Parathyroid adenoma (tissue), 2 donors: ENCODE measurements around the gene FNDC3B.
A peak's percentile ranks its signal among the peaks of the same experiment; 100 is the strongest.

Experiments used
- H2AFZ ChIP-seq: fragments of 300-600 bp; sonication (generic); one replicate; pipeline ENCODE4 v1.7.0; 2017; ENCODE audit warnings: antibody characterized with exemption, mild to moderate bottlenecking
- H3K27ac ChIP-seq: fragments of 300-600 bp; sonication (generic); one replicate; pipeline ENCODE4 v1.7.0; 2017
- H3K27me3 ChIP-seq: fragments of 300-600 bp; sonication (generic); one replicate; pipeline ENCODE4 v1.7.0; 2017; ENCODE audit warnings: low read length; ENCODE audit not compliant: control insufficient read depth, insufficient read depth
- H3K36me3 ChIP-seq: fragments of 300-600 bp; sonication (generic); one replicate; pipeline ENCODE4 v1.7.0; 2017; ENCODE audit warnings: low read length; ENCODE audit not compliant: control insufficient read depth, insufficient read depth
- H3K4me1 ChIP-seq: fragments of 300-600 bp; sonication (generic); one replicate; pipeline ENCODE4 v1.7.0; 2017; ENCODE audit warnings: control low read depth
- H3K4me2 ChIP-seq: fragments of 300-600 bp; sonication (generic); one replicate; pipeline ENCODE4 v1.7.0; 2017; ENCODE audit warnings: low read length
- H3K4me3 ChIP-seq: fragments of 300-600 bp; sonication (generic); one replicate; pipeline ENCODE4 v1.7.0; 2017; ENCODE audit warnings: low read depth, low read length
- H3K79me2 ChIP-seq: fragments of 300-600 bp; sonication (generic); one replicate; pipeline ENCODE4 v1.7.0; 2017; ENCODE audit warnings: control low read depth
- H3K9ac ChIP-seq: fragments of 300-600 bp; sonication (generic); one replicate; pipeline ENCODE4 v1.7.0; 2017; ENCODE audit warnings: mild to moderate bottlenecking
- H3K9me3 ChIP-seq: fragments of 300-600 bp; sonication (generic); one replicate; pipeline ENCODE4 v1.7.0; 2017; ENCODE audit warnings: low read length; ENCODE audit not compliant: control insufficient read depth
- CTCF ChIP-seq: fragments of 300-600 bp; sonication (generic); IDR thresholded peaks from one replicate; pipeline ENCODE4 v1.7.0; 2017; ENCODE audit warnings: antibody characterized with exemption, mild to moderate bottlenecking
- donor health status: primary hyperparathyroidism.

The FNDC3B gene

DNA sequence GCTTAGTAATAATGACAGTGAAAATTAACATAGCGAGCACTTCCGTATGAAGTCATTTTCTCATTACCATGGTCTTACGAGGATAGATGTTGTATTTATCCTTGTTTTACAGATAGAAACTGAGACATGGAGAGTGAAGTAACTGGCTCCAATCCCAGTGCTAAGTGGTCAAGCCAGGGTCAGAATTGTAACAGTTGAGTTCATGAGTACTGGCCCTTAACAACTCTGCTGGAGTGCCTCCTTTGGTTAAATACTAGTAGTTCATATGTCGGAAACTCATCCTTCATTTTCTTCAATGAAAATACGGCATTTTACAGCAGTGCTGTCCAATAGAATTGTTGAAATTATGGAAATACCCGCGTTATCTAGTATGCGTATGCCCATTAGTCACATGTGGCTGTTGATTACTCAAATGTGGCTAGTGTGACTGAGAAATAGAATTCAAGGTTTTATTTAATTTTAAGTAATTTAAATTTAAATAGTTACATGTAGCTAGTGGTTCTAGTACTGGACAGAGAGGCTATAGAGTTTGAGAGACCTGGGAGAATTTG lies 32.5 kb downstream of the FNDC3B start:
- Histone ChIP-seq H3K27me3 (no peaks in the 10 kb centered on the region), H3K27ac (no peak overlapping the region), H3K4me1 (peaks cover 4% of the 10 kb centered on the region)

DNA sequence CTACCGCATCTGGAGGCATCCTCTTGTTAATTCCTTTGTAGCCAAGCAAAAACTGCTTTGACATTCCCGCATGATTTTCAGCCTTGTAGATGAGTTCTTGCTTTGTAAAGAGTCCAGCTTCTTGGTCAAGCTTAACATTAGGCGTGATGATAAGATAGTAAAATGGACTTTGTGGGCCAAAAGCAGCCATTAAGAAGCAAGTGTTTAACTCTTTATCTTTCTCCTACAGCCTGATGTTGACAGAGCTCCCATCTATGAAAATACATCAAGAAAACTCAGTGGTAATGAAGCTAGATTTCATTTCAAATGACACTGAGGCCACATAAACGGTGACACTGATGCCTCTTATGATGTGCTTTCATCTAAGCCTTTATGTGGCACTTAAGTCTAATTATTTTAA lies 33.2 kb downstream of the FNDC3B start:
- Histone ChIP-seq H3K27ac (no peak overlapping the region), H3K79me2 (peaks cover 25% of the 10 kb centered on the region), H3K4me1 (peaks cover 4% of the 10 kb centered on the region)

More for the DNA sequence above, 32.5 kb downstream of the FNDC3B start:
- Histone ChIP-seq H2AFZ (no peak overlapping the region), H3K36me3 (no peaks in the 10 kb centered on the region), H3K9me3 (no peaks in the 10 kb centered on the region), H3K9ac (no peak overlapping the region), H3K4me3 (no peak overlapping the region), H3K79me2 (peaks cover 21% of the 10 kb centered on the region), H3K4me2 (no peak overlapping the region)
- no peak for TF ChIP-seq CTCF

GRCh38 chr3:172073262-172073915 lies 34.0 kb downstream of the FNDC3B start:
- H3K27ac ChIP-seq = no peak overlapping the region
- H3K9me3 ChIP-seq = no peaks in the 10 kb centered on the region
- H3K27me3 ChIP-seq = no peaks in the 10 kb centered on the region
- H3K36me3 ChIP-seq = no peaks in the 10 kb centered on the region
- peaks cover 29% of the 10 kb centered on the region for H3K79me2 ChIP-seq
- no peak overlapping the region for H3K9ac ChIP-seq
- H2AFZ ChIP-seq = no peak overlapping the region
- H3K4me2 ChIP-seq = no peak overlapping the region
- H3K4me3 ChIP-seq = no peak overlapping the region
- TF ChIP-seq CTCF = no peak
- H3K4me1 ChIP-seq = peaks cover 4% of the 10 kb centered on the region

More for the DNA sequence above, 33.2 kb downstream of the FNDC3B start:
- H3K4me3 ChIP-seq = no peak overlapping the region
- no peaks in the 10 kb centered on the region for H3K9me3 ChIP-seq
- no peak for TF ChIP-seq CTCF
- no peaks in the 10 kb centered on the region for H3K36me3 ChIP-seq
- H2AFZ ChIP-seq = no peak overlapping the region
- peak overlapping the region; percentile 47 for H3K4me2 ChIP-seq
- no peaks in the 10 kb centered on the region for H3K27me3 ChIP-seq
- no peak overlapping the region for H3K9ac ChIP-seq

DNA sequence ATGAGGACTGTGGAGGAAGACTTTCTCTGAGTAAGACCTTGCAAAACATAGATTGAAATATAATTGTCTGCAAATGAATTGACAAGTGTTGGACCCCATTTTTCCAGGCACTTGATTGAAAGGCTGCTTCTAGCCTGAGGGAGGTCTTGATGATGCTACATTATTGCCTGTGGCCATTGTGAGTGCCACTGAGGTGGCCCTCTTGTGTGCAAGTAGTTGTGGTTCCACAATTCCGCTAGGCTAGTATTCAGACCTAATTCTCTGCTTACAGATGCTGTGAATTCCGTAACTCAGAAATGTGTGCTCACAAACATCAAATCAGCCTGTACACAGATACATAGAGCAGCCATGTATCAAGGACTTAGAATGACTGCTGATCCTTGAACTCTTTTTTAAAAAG lies 34.7 kb downstream of the FNDC3B start:
- no peak overlapping the region for H2AFZ ChIP-seq
- peaks cover 34% of the 10 kb centered on the region for H3K79me2 ChIP-seq
- H3K36me3 ChIP-seq = no peaks in the 10 kb centered on the region
- no peak overlapping the region for H3K4me2 ChIP-seq
- no peak for TF ChIP-seq CTCF
- no peaks in the 10 kb centered on the region for H3K27me3 ChIP-seq
- H3K4me1 ChIP-seq = peaks cover 1% of the 10 kb centered on the region
- no peak overlapping the region for H3K9ac ChIP-seq
- no peak overlapping the region for H3K4me3 ChIP-seq
- H3K9me3 ChIP-seq = no peaks in the 10 kb centered on the region
- H3K27ac ChIP-seq = no peak overlapping the region

GRCh38 chr3:172074586-172074985 lies 35.2 kb downstream of the FNDC3B start:
- H3K4me1 ChIP-seq = no peaks in the 10 kb centered on the region

More at GRCh38 chr3:172074586-172074985, 35.2 kb downstream of the FNDC3B start:
- Histone ChIP-seq H3K36me3 (no peaks in the 10 kb centered on the region), H3K4me3 (no peak overlapping the region), H3K79me2 (peaks cover 37% of the 10 kb centered on the region), H3K9ac (no peak overlapping the region), H2AFZ (no peak overlapping the region), H3K27ac (no peak overlapping the region), H3K27me3 (no peaks in the 10 kb centered on the region), H3K4me2 (no peak overlapping the region), H3K9me3 (no peaks in the 10 kb centered on the region)
- TF ChIP-seq CTCF = no peak
